WERI-Rb-1 (cell line): Measurements from ENCODE around the gene OR8I2.
"Not testable (repeated sequence)": the region's sequence is repeated elsewhere in the genome, so short reads cannot be mapped to it uniquely, and the experiment has no call there.

ENCODE experiments used
- DNase-seq: peaks from one replicate; pipeline ENCODE4 v3.0.0-alpha.2; 2020
- H3K27ac ChIP-seq: fragments of 250-450 bp; sonication (Bioruptor Pico); 2 replicates; pipeline ENCODE4 v1.5.1; 2020; ENCODE audit warnings: mild to moderate bottlenecking, moderate library complexity
- H3K27me3 ChIP-seq: fragments of 250-450 bp; sonication (Bioruptor Pico); 2 replicates; pipeline ENCODE4 v1.5.1; 2021; ENCODE audit warnings: mild to moderate bottlenecking, low read depth, moderate library complexity; ENCODE audit not compliant: insufficient read depth, severe bottlenecking
- H3K36me3 ChIP-seq: fragments of 250-450 bp; sonication (Bioruptor Pico); 2 replicates; pipeline ENCODE4 v1.5.1; 2020; ENCODE audit warnings: mild to moderate bottlenecking, moderate library complexity
- H3K4me3 ChIP-seq: 2 replicates; pipeline ENCODE4 v1.5.1; 2011; ENCODE audit warnings: low read depth, mild to moderate bottlenecking, control low read depth, low read length
- H3K9me3 ChIP-seq: fragments of 250-450 bp; sonication (Bioruptor Pico); 2 replicates; pipeline ENCODE4 v1.5.1; 2021; ENCODE audit warnings: mild to moderate bottlenecking, moderate library complexity; ENCODE audit not compliant: severe bottlenecking
- CTCF ChIP-seq: IDR thresholded peaks from 2 replicates; pipeline ENCODE4 v1.5.1; 2011; ENCODE audit warnings: low read depth, mild to moderate bottlenecking, control low read depth, inconsistent platforms, low read length

Gene OR8I2

GRCh38 chr11:56066980-56067379 lies 26.1 kb upstream of the OR8I2 start:
- Histone ChIP-seq H3K27ac (no peak overlapping the region), H3K4me3 (no peak overlapping the region), H3K9me3 (no peaks in the 10 kb centered on the region), H3K27me3 (peaks cover 5% of the 10 kb centered on the region), H3K36me3 (no peaks in the 10 kb centered on the region)
- DNase-seq: no peak
- no peak for TF ChIP-seq CTCF

- H3K4me3 ChIP-seq: no peak overlapping the region
- DNase-seq: no peak
- H3K27me3 ChIP-seq: peaks cover 18% of the 10 kb centered on the region
- H3K27ac ChIP-seq: no peak overlapping the region
- TF ChIP-seq CTCF: no peak
- no peaks in the 10 kb centered on the region for H3K9me3 ChIP-seq
- no peaks in the 10 kb centered on the region for H3K36me3 ChIP-seq
Measured at GRCh38 chr11:56089697-56090096, 3.4 kb upstream of the OR8I2 start.

GRCh38 chr11:56103210-56103737 lies 10.2 kb downstream of the OR8I2 start, which contains the start of gene OR8H2:
TSS of gene OR8H2 (plus strand) at chr11:56103687. CDS start at chr11:56105043, 1,356 bp downstream.
- H3K9me3 ChIP-seq: no peaks in the 10 kb centered on the region
- no peak for TF ChIP-seq CTCF
- no peaks in the 10 kb centered on the region for H3K36me3 ChIP-seq
- no peak for DNase-seq
- no peak within 1 kb of the TSS for H3K4me3 ChIP-seq
- H3K27me3 ChIP-seq: peaks cover 7% of the 10 kb centered on the region
- H3K27ac ChIP-seq: no peak within 1 kb of the TSS

GRCh38 chr11:56122073-56122472 lies 29.0 kb downstream of the OR8I2 start, which contains the start of gene OR8H3:
TSS of gene OR8H3 (plus strand) at chr11:56122373. CDS start at chr11:56122373, 0 bp downstream.
- no peak for DNase-seq
- no peaks in the 10 kb centered on the region for H3K9me3 ChIP-seq
- no peaks in the 10 kb centered on the region for H3K36me3 ChIP-seq
- no peak within 1 kb of the TSS for H3K4me3 ChIP-seq
- peaks cover 4% of the 10 kb centered on the region for H3K27me3 ChIP-seq
- TF ChIP-seq CTCF: no peak
- no peak within 1 kb of the TSS for H3K27ac ChIP-seq

- H3K4me3 ChIP-seq: no peak within 1 kb of the TSS
- H3K9me3 ChIP-seq: peaks cover 2% of the 10 kb centered on the region
- TF ChIP-seq CTCF: no peak
- H3K36me3 ChIP-seq: no peaks in the 10 kb centered on the region
- DNase-seq: no peak
- no peak within 1 kb of the TSS for H3K27ac ChIP-seq
- peaks cover 36% of the 10 kb centered on the region for H3K27me3 ChIP-seq
Measured at GRCh38 chr11:56140151-56140661, 47.1 kb downstream of the OR8I2 start, which contains the start of gene OR8J3. TSS of gene OR8J3 (minus strand) at chr11:56140201. CDS start at chr11:56137718, 2,483 bp downstream.

GRCh38 chr11:56143681-56144080 lies 50.6 kb downstream of the OR8I2 start:
- not testable (repeated sequence) for H3K9me3 ChIP-seq, H3K4me3 ChIP-seq, DNase-seq, H3K27ac ChIP-seq, H3K36me3 ChIP-seq
- peaks cover 37% of the 10 kb centered on the region for H3K27me3 ChIP-seq
